ENCODE measurements around the gene SAMHD1.
A peak's percentile ranks its signal among the peaks of the same experiment; 100 is the strongest.
"Not testable (repeated sequence)": the region's sequence is repeated elsewhere in the genome, so short reads cannot be mapped to it uniquely, and the experiment has no call there.

The SAMHD1 gene

DNA sequence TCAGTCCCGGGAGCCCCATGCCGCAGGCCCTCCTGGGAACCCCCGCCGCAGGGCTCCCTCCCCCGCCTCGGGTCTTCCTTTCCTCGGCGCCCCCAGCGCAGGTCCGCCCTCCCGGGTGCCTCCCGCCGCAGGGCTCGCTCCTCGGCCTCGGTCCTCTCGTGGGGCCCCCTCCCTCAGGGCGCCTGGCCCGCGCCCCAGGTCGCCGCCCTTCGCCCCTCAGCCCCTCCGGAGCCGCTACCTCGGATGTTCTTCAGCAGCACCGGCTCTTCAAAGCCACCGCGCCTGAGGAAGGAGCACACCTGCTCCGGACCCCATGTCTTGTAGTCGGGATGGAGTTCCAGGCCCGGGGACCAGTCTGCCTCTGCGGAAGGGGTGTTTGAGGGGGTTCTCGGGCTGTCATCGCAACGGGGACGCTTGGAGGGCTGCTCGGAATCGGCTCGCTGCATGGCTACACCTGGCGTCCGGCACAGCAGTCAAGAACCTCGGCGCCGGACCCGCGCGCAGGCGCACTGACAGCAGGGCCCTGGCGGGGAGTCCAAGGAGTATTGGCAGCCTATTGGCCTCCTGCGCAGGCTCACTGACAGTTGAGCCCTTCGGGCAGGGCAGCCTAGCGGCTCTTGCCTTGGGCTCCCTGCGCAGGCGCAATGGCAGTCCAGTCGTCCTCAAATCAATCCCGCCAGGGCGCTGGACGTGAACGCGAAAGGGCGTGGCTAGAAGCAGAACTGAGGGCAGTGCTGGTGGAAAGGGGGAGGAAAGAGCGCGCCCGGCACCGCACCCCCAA lies at the start of gene SAMHD1:
Gene SAMHD1, minus strand, starts transcription at position 511 of the 781 bp plus-strand sequence. Its CDS starts 65 bp downstream, at position 446.
- Histone ChIP-seq H3K79me2 (no peaks in the 10 kb centered on the region), H2AFZ (peak within 1 kb of the TSS; percentile 89), H3K4me2 (ENCODE audit: low read length) (peak within 1 kb of the TSS; percentile 63), H3K27me3 (ENCODE audit: control insufficient read depth, insufficient read depth, low read length) (no peaks in the 10 kb centered on the region), H3K4me3 (ENCODE audit: low read depth, low read length) (peak within 1 kb of the TSS; percentile 72), H3K27ac (peak within 1 kb of the TSS; percentile 62), H3K9ac (no peak within 1 kb of the TSS), H3K9me3 (ENCODE audit: control insufficient read depth, low read length) (no peaks in the 10 kb centered on the region), H3K36me3 (ENCODE audit: control insufficient read depth, insufficient read depth, low read length) (no peaks in the 10 kb centered on the region), H3K4me1 (peaks cover 2% of the 10 kb centered on the region)
- TF ChIP-seq, protein P1, sequence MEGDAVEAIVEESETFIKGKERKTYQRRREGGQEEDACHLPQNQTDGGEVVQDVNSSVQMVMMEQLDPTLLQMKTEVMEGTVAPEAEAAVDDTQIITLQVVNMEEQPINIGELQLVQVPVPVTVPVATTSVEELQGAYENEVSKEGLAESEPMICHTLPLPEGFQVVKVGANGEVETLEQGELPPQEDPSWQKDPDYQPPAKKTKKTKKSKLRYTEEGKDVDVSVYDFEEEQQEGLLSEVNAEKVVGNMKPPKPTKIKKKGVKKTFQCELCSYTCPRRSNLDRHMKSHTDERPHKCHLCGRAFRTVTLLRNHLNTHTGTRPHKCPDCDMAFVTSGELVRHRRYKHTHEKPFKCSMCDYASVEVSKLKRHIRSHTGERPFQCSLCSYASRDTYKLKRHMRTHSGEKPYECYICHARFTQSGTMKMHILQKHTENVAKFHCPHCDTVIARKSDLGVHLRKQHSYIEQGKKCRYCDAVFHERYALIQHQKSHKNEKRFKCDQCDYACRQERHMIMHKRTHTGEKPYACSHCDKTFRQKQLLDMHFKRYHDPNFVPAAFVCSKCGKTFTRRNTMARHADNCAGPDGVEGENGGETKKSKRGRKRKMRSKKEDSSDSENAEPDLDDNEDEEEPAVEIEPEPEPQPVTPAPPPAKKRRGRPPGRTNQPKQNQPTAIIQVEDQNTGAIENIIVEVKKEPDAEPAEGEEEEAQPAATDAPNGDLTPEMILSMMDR (IDR thresholded peaks at IDR 0.05), result no peak

DNA sequence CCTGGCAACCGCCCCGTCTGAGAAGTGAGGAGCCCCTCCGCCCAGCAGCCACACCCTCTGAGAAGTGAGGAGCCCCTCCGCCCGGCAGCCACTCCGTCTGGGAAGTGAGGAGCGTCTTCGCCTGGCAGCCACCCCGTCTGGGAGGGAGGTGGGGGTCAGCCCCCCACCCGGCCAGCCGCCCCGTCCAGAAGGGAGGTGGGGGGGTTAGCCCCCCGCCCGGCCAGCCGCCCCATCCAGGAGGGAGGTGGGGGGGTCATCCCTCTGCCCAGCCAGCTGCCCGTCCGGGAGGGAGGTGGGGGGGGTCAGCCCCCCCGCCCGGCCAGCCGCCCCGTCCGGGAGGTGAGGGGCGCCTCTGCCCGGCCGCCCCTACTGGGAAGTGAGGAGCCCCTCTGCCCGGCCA lies 48.7 kb upstream of the SAMHD1 start:
- not testable (repeated sequence) for H3K27ac ChIP-seq; H3K27me3 ChIP-seq (ENCODE audit: control insufficient read depth, insufficient read depth, low read length); H3K4me1 ChIP-seq; H3K4me2 ChIP-seq (ENCODE audit: low read length); H3K36me3 ChIP-seq (ENCODE audit: control insufficient read depth, insufficient read depth, low read length); H3K9ac ChIP-seq; H3K4me3 ChIP-seq (ENCODE audit: low read depth, low read length); H3K9me3 ChIP-seq (ENCODE audit: control insufficient read depth, low read length); H3K79me2 ChIP-seq; H2AFZ ChIP-seq

DNA sequence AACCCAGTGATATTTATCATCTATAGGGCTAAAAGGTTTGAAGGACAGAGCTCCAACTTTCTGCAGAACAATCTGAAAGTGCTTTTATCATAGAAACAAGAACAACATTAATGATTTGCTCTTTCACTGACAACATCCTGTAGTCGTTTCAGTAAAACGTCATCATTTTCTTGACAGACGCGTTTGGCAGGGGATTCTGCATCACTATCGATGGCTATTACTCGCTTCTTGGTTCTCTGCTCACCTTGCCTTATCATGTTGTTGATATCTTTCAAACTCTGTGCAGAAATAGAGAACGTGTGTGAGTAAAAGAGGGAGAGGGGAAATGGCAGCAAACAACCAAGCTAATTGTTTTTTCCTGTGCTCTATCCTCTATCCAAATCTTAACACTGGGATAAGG lies 47.1 kb upstream of the SAMHD1 start:
- Histone ChIP-seq H3K9ac (no peak overlapping the region), H3K36me3 (ENCODE audit: control insufficient read depth, insufficient read depth, low read length) (no peaks in the 10 kb centered on the region), H3K9me3 (ENCODE audit: control insufficient read depth, low read length) (no peaks in the 10 kb centered on the region), H3K79me2 (no peaks in the 10 kb centered on the region), H3K4me1 (no peaks in the 10 kb centered on the region), H3K4me3 (ENCODE audit: low read depth, low read length) (no peak overlapping the region), H3K4me2 (ENCODE audit: low read length) (no peak overlapping the region), H3K27ac (no peak overlapping the region), H2AFZ (no peak overlapping the region), H3K27me3 (ENCODE audit: control insufficient read depth, insufficient read depth, low read length) (no peaks in the 10 kb centered on the region)
- TF ChIP-seq, protein P1 (IDR thresholded peaks at IDR 0.05), result no peak

DNA sequence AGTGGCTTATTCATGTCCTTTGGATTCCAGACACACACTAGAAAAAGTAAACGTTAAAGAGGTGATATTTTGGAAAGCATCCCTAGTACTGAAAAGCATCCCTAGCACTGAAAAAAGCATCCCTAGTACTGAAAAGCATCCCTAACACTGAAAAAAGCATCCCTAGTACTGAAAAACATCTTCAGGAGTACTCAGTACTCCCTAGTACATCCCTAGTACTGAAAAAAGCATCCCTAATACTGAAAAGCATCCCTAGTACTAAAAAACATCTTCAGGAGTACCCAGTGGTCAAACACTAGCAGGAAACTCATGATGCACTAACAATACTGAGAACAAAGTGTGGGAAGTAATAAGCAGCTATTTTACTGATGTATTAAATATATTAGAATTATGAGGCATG lies 45.6 kb upstream of the SAMHD1 start:
- Histone ChIP-seq H3K79me2 (no peaks in the 10 kb centered on the region), H3K4me3 (ENCODE audit: low read depth, low read length) (no peak overlapping the region), H2AFZ (no peak overlapping the region), H3K9me3 (ENCODE audit: control insufficient read depth, low read length) (no peaks in the 10 kb centered on the region), H3K27me3 (ENCODE audit: control insufficient read depth, insufficient read depth, low read length) (no peaks in the 10 kb centered on the region), H3K36me3 (ENCODE audit: control insufficient read depth, insufficient read depth, low read length) (no peaks in the 10 kb centered on the region), H3K9ac (no peak overlapping the region), H3K27ac (no peak overlapping the region), H3K4me1 (no peaks in the 10 kb centered on the region), H3K4me2 (ENCODE audit: low read length) (no peak overlapping the region)
- TF ChIP-seq, protein P1 (IDR thresholded peaks at IDR 0.05), result no peak

DNA sequence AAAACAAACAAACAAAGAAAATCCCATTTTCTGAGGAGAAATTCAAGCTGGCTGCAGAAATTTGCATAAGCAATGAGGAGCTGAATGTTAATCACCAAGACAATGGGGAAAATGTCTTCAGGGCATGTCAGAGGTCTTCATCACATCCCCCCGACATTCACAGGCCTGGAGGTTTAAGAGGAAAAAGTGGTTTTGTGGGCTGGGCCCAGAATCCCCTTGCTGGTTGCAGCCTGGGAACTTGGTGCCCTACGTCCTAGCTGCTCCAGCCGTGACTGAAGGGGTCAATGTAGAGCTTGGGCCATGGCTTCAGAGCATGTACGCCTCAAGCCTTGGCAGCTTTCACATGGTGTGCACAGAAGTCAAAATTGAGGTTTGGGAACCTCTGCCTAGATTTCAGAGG lies 42.7 kb upstream of the SAMHD1 start:
- not testable (repeated sequence) for H3K9ac ChIP-seq; H3K36me3 ChIP-seq (ENCODE audit: control insufficient read depth, insufficient read depth, low read length); H3K9me3 ChIP-seq (ENCODE audit: control insufficient read depth, low read length); H2AFZ ChIP-seq; H3K79me2 ChIP-seq; H3K4me3 ChIP-seq (ENCODE audit: low read depth, low read length); H3K27ac ChIP-seq; H3K27me3 ChIP-seq (ENCODE audit: control insufficient read depth, insufficient read depth, low read length); H3K4me1 ChIP-seq; H3K4me2 ChIP-seq (ENCODE audit: low read length)
